Smooth muscle cell (in vitro differentiated cells): ENCODE data around the gene ROBO1. TPM values are rescaled to one million over a fixed set of nuclear protein-coding genes. Genes with fewer than 3 reads are reported as not detected.

ENCODE experiments used
- DNase-seq: peaks from one replicate; lab custom pipeline; 2025; ENCODE audit not compliant: unreplicated experiment; lab: John Stamatoyannopoulos, UW
- H2AFZ ChIP-seq: fragments of 200-600 bp; sonication (generic); 2 replicates; pipeline ENCODE4 v1.6.0; 2016; ENCODE audit warnings: antibody characterized with exemption, low read depth, mild to moderate bottlenecking
- H3F3A ChIP-seq: fragments of 200-600 bp; sonication (generic); 2 replicates; pipeline ENCODE4 v1.6.0; 2017; ENCODE audit warnings: antibody characterized with exemption, low read depth
- H3K27ac ChIP-seq: fragments of 200-600 bp; sonication (generic); 2 replicates; pipeline ENCODE4 v1.5.1; 2016; ENCODE audit warnings: low read depth, mild to moderate bottlenecking
- H3K27me3 ChIP-seq: fragments of 200-600 bp; sonication (generic); 2 replicates; pipeline ENCODE4 v1.6.1; 2016; ENCODE audit warnings: low read depth, mild to moderate bottlenecking
- H3K36me3 ChIP-seq: fragments of 200-600 bp; sonication (generic); 2 replicates; pipeline ENCODE4 v1.5.1; 2016; ENCODE audit warnings: low read depth
- H3K4me1 ChIP-seq: fragments of 200-600 bp; sonication (generic); 2 replicates; pipeline ENCODE4 v1.5.1; 2016; ENCODE audit warnings: low read depth
- H3K4me2 ChIP-seq: fragments of 200-600 bp; sonication (generic); 2 replicates; pipeline ENCODE4 v1.6.0; 2016; ENCODE audit warnings: mild to moderate bottlenecking
- H3K4me3 ChIP-seq: fragments of 200-600 bp; sonication (generic); 2 replicates; pipeline ENCODE4 v1.5.1; 2016; ENCODE audit warnings: mild to moderate bottlenecking
- H3K79me2 ChIP-seq: fragments of 200-600 bp; sonication (generic); 2 replicates; pipeline ENCODE4 v1.6.0; 2016; ENCODE audit warnings: low read depth, mild to moderate bottlenecking
- H3K9ac ChIP-seq: fragments of 200-600 bp; sonication (generic); 2 replicates; pipeline ENCODE4 v1.6.0; 2016; ENCODE audit warnings: low read depth
- H3K9me3 ChIP-seq: fragments of 200-600 bp; sonication (generic); replicated peaks from 2 replicates; pipeline ENCODE4 v1.5.1; 2016; ENCODE audit warnings: low read depth
- H4K20me1 ChIP-seq: fragments of 200-600 bp; sonication (generic); 2 replicates; pipeline ENCODE4 v1.6.0; 2016; ENCODE audit warnings: low read depth
- WGBS: methylation state at CpG from one replicate; pipeline ENCODE4 v1.1.7; 2016; ENCODE audit warnings: low lambda C conversion rate; 5-methylcytosine and 5-hydroxymethylcytosine counted together
- polyA plus RNA-seq: library from polyadenylated mRNA; unstranded; fragments of >200 nt; fragmentation: Nextera tagmentation; extraction: Ambion mirVana; gene quantifications from 2 replicates; pipeline ENCODE4 v1.2.1, GENCODE V29; 2016
- total RNA-seq: library from RNA; depleted of rRNA; stranded (reverse); fragments of >200 nt; gene quantifications from 2 replicates; pipeline ENCODE4 v1.2.3, GENCODE V29; 2014
- TF ChIP-seq, protein P1 (sequence below): fragments of 200-600 bp; sonication (generic); IDR thresholded peaks from 2 replicates; pipeline ENCODE4 v1.5.1; 2017; ENCODE audit warnings: borderline replicate concordance, mild to moderate bottlenecking, antibody characterized with exemption; ENCODE audit not compliant: insufficient read depth, poor library complexity, severe bottlenecking

Gene ROBO1
- total and polyA plus RNA-seq, 2 experiments from 2014 or later = 30.5 to 79.5 TPM

DNA sequence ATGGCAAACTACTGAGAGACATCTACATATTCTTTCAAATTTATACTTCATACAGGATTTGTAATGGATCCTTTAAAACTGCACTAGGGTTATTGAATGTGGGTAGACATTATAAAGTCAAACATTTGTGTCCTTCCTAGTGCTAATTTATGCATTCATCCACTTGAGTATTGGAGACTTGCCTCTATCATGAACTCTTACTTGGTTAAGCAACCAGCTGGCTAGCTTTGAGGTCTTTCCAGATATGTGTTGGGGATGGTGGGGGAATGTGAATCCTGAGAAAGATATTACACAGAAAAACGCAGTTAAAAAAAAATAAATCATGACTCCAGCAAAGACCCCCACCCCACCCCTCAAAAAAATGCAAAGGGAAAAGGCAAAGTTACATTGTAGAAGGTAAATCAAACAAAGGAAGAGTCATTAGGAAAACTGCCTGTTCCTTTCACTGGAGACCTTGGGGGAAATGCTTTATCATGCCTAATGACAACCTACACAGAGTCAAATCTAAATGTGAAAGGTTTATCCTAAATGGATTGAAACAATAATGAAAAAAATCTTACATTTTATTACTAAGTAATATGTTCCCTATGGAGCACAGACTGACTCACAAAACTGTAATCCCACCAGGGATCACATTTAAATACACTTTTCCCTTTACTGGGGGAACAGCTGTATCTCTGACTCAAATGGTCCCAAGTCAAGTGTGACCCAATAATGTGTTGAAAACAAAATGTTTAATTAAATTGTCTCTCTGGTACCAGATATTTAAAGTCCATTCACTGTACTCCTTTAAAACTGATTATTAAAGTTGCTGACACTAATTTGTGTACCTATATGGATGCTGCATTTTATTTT, 522.3 kb downstream of the ROBO1 start:
- Histone ChIP-seq H4K20me1 (no peaks in the 10 kb centered on the region), H3K4me1 (peaks cover 12% of the 10 kb centered on the region), H3K79me2 (no peaks in the 10 kb centered on the region), H2AFZ (no peak overlapping the region), H3K9me3 (peaks cover 3% of the 10 kb centered on the region), H3K4me2 (no peak overlapping the region), H3F3A (no peaks in the 10 kb centered on the region), H3K36me3 (no peaks in the 10 kb centered on the region), H3K4me3 (no peak overlapping the region), H3K27me3 (no peaks in the 10 kb centered on the region), H3K27ac (no peak overlapping the region), H3K9ac (no peak overlapping the region)
- TF ChIP-seq, protein P1, sequence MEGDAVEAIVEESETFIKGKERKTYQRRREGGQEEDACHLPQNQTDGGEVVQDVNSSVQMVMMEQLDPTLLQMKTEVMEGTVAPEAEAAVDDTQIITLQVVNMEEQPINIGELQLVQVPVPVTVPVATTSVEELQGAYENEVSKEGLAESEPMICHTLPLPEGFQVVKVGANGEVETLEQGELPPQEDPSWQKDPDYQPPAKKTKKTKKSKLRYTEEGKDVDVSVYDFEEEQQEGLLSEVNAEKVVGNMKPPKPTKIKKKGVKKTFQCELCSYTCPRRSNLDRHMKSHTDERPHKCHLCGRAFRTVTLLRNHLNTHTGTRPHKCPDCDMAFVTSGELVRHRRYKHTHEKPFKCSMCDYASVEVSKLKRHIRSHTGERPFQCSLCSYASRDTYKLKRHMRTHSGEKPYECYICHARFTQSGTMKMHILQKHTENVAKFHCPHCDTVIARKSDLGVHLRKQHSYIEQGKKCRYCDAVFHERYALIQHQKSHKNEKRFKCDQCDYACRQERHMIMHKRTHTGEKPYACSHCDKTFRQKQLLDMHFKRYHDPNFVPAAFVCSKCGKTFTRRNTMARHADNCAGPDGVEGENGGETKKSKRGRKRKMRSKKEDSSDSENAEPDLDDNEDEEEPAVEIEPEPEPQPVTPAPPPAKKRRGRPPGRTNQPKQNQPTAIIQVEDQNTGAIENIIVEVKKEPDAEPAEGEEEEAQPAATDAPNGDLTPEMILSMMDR = no peak
- WGBS = 12% methylated on average over 1 of the region's 1 CpG
- DNase-seq = no peak

DNA sequence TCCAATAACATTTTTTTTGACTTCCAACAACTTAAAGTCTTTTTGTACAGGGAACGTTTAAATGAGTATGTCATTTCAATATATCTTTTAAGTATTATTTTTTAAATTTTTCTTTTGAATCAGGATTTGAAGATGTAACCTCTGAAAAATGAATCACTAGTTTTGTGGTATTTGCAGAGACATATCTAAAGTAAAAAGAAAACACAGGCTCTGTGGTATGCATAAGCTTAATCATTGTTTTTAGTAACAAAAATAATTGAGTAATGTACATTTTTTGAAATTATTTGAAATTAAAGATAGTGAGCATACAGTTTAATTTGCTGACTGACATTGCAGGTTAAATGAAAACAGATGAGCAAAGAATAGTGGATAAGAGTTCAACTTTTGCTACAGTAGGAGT, 531.3 kb downstream of the ROBO1 start:
- no peak overlapping the region for H3K4me3 ChIP-seq
- H3K4me2 ChIP-seq = no peak overlapping the region
- no peaks in the 10 kb centered on the region for H3K27me3 ChIP-seq
- no peaks in the 10 kb centered on the region for H3K36me3 ChIP-seq
- H3K9me3 ChIP-seq = no peaks in the 10 kb centered on the region
- no peak overlapping the region for H3K9ac ChIP-seq
- no peaks in the 10 kb centered on the region for H4K20me1 ChIP-seq
- DNase-seq = no peak
- H3K4me1 ChIP-seq = no peaks in the 10 kb centered on the region
- H2AFZ ChIP-seq = no peak overlapping the region
- H3K27ac ChIP-seq = no peak overlapping the region
- 83% methylated on average over 1 of the region's 1 CpG for WGBS
- H3F3A ChIP-seq = no peaks in the 10 kb centered on the region
- TF ChIP-seq, protein P1 = no peak
- H3K79me2 ChIP-seq = no peaks in the 10 kb centered on the region

DNA sequence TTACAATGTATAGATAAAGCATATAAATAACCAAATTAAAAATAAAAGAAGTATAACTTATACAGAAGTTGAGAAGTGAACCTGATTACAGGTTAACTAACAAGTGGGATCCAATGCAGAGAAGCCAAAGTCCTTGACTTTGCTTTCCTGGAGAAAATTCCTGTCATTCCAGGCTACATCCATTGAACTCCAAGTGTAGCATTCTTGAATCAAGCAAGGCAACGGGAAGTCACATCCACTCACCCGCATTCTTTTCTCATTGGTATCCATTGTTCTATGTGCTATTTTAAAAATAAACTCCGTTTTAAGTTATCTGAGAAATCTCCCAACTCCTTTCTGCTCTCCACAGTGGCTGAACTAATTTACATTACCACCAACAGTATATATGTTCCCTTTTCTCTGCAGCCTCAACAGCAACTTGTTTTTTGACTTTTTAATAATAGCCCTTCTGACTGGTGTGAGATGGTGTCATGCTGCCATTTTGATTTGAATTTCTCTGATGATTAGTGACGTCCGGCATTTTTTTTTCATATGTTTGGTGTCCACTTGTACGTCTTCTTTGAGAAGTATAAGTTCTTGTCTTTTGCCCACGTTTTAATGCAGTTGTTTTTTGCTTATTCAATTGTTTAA, 534.3 kb downstream of the ROBO1 start:
- Histone ChIP-seq H4K20me1 (no peaks in the 10 kb centered on the region), H3K4me1 (no peaks in the 10 kb centered on the region), H3K79me2 (no peaks in the 10 kb centered on the region), H3K9me3 (no peaks in the 10 kb centered on the region), H3K4me2 (no peak overlapping the region), H3F3A (no peaks in the 10 kb centered on the region), H3K27me3 (no peaks in the 10 kb centered on the region), H2AFZ (no peak overlapping the region), H3K27ac (no peak overlapping the region), H3K4me3 (no peak overlapping the region), H3K9ac (no peak overlapping the region), H3K36me3 (no peaks in the 10 kb centered on the region)
- TF ChIP-seq, protein P1 = no peak
- no peak for DNase-seq
- WGBS = 65% methylated on average over 7 of the region's 7 CpGs
